HEK293 (cell line): Measurements from ENCODE around the gene GALNT2.

Source experiments
- CTCF ChIP-seq: fragments of 450-650 bp; formaldehyde crosslinking; IDR thresholded peaks from 2 replicates; pipeline ENCODE4 v1.5.1; 2016; ENCODE audit warnings: missing biosample characterization, missing genetic modification characterization
- ELK4 ChIP-seq: IDR thresholded peaks from 2 replicates; pipeline ENCODE4 v1.6.1; 2011; ENCODE audit warnings: mild to moderate bottlenecking, low read depth, low read length, borderline replicate concordance
- FEZF1 ChIP-seq: fragments of 450-650 bp; formaldehyde crosslinking; IDR thresholded peaks from 2 replicates; pipeline ENCODE4 v1.5.1; 2016; ENCODE audit warnings: missing biosample characterization, missing genetic modification characterization
- HOXD13 ChIP-seq: sonication (generic); formaldehyde crosslinking; IDR thresholded peaks from 2 replicates; pipeline ENCODE4 v1.8.0; 2022; ENCODE audit warnings: missing genetic modification reagents, borderline replicate concordance
- KLF16 ChIP-seq: fragments of 450-650 bp; formaldehyde crosslinking; IDR thresholded peaks from 2 replicates; pipeline ENCODE4 v1.5.1; 2017; ENCODE audit warnings: missing biosample characterization, missing genetic modification characterization
- KLF7 ChIP-seq: fragments of 450-650 bp; formaldehyde crosslinking; IDR thresholded peaks from 2 replicates; pipeline ENCODE4 v1.5.1; 2016; ENCODE audit warnings: missing biosample characterization, missing genetic modification characterization, borderline replicate concordance
- SP2 ChIP-seq: fragments of 450-650 bp; formaldehyde crosslinking; IDR thresholded peaks from 2 replicates; pipeline ENCODE4 v1.5.1; 2016; ENCODE audit warnings: missing biosample characterization, missing genetic modification characterization
- ZFHX2 ChIP-seq: fragments of 450-650 bp; formaldehyde crosslinking; conservative IDR thresholded peaks from 2 replicates; pipeline ENCODE4 v1.5.1; 2016; ENCODE audit warnings: missing biosample characterization, missing genetic modification characterization
- ZFP37 ChIP-seq: fragments of 450-650 bp; formaldehyde crosslinking; IDR thresholded peaks from 2 replicates; pipeline ENCODE4 v1.5.1; 2016; ENCODE audit warnings: missing biosample characterization, missing genetic modification characterization
- ZIC2 ChIP-seq: fragments of 450-650 bp; formaldehyde crosslinking; IDR thresholded peaks from 2 replicates; pipeline ENCODE4 v1.5.1; 2016; ENCODE audit warnings: missing biosample characterization, missing genetic modification characterization
- ZNF133 ChIP-seq: fragments of 450-650 bp; formaldehyde crosslinking; IDR thresholded peaks from 2 replicates; pipeline ENCODE4 v1.5.1; 2016; ENCODE audit warnings: missing biosample characterization, missing genetic modification characterization
- ZNF202 ChIP-seq: fragments of 450-650 bp; formaldehyde crosslinking; IDR thresholded peaks from 2 replicates; pipeline ENCODE4 v1.5.1; 2016; ENCODE audit warnings: missing biosample characterization, missing genetic modification characterization, borderline replicate concordance
- ZNF26 ChIP-seq: fragments of 450-650 bp; formaldehyde crosslinking; IDR thresholded peaks from 2 replicates; pipeline ENCODE4 v1.5.1; 2016; ENCODE audit warnings: missing biosample characterization, missing genetic modification characterization
- ZNF280D ChIP-seq: fragments of 450-650 bp; formaldehyde crosslinking; IDR thresholded peaks from 2 replicates; pipeline ENCODE4 v1.5.1; 2016; ENCODE audit warnings: missing biosample characterization, missing genetic modification characterization
- ZNF292 ChIP-seq: fragments of 450-650 bp; formaldehyde crosslinking; IDR thresholded peaks from 2 replicates; pipeline ENCODE4 v1.5.1; 2016; ENCODE audit warnings: low read depth, missing biosample characterization, missing genetic modification characterization, borderline replicate concordance
- ZNF335 ChIP-seq: fragments of 450-650 bp; formaldehyde crosslinking; conservative IDR thresholded peaks from 2 replicates; pipeline ENCODE4 v1.5.1; 2016; ENCODE audit warnings: missing biosample characterization, missing genetic modification characterization
- ZNF354C ChIP-seq: fragments of 450-650 bp; formaldehyde crosslinking; IDR thresholded peaks from 2 replicates; pipeline ENCODE4 v1.5.1; 2016; ENCODE audit warnings: missing biosample characterization, missing genetic modification characterization, low read depth, borderline replicate concordance
- ZNF37A ChIP-seq: fragments of 450-650 bp; IDR thresholded peaks from 2 replicates; pipeline ENCODE4 v1.5.1; 2018; ENCODE audit warnings: missing biosample characterization, missing genetic modification characterization
- ZNF48 ChIP-seq: fragments of 450-650 bp; formaldehyde crosslinking; IDR thresholded peaks from 2 replicates; pipeline ENCODE4 v1.5.1; 2016; ENCODE audit warnings: missing biosample characterization, missing genetic modification characterization
- ZNF544 ChIP-seq: fragments of 450-650 bp; formaldehyde crosslinking; IDR thresholded peaks from 2 replicates; pipeline ENCODE4 v1.5.0; 2017; ENCODE audit warnings: missing biosample characterization, missing genetic modification characterization
- ZNF549 ChIP-seq: fragments of 450-650 bp; IDR thresholded peaks from 2 replicates; pipeline ENCODE4 v1.5.1; 2018; ENCODE audit warnings: missing biosample characterization, missing genetic modification characterization, mild to moderate bottlenecking, inconsistent platforms, moderate library complexity
- ZNF571 ChIP-seq: fragments of 450-650 bp; formaldehyde crosslinking; IDR thresholded peaks from 2 replicates; pipeline ENCODE4 v1.5.0; 2017; ENCODE audit warnings: missing biosample characterization, missing genetic modification characterization
- ZNF580 ChIP-seq: fragments of 450-650 bp; formaldehyde crosslinking; IDR thresholded peaks from 2 replicates; pipeline ENCODE4 v1.5.1; 2016; ENCODE audit warnings: missing biosample characterization, missing genetic modification characterization
- ZNF626 ChIP-seq: fragments of 450-650 bp; sonication (Bioruptor Pico); formaldehyde crosslinking; IDR thresholded peaks from 2 replicates; pipeline ENCODE4 v1.5.1; 2018; ENCODE audit warnings: missing biosample characterization, missing genetic modification characterization, inconsistent platforms
- ZNF639 ChIP-seq: fragments of 450-650 bp; formaldehyde crosslinking; IDR thresholded peaks from 2 replicates; pipeline ENCODE4 v1.5.1; 2016; ENCODE audit warnings: missing biosample characterization, missing genetic modification characterization
- ZNF677 ChIP-seq: fragments of 450-650 bp; IDR thresholded peaks from 2 replicates; pipeline ENCODE4 v1.5.0; 2018; ENCODE audit warnings: missing biosample characterization, mild to moderate bottlenecking, missing genetic modification characterization, moderate library complexity
- ZNF707 ChIP-seq: fragments of 450-650 bp; formaldehyde crosslinking; IDR thresholded peaks from 2 replicates; pipeline ENCODE4 v1.5.1; 2016; ENCODE audit warnings: missing biosample characterization, missing genetic modification characterization
- ZNF76 ChIP-seq: fragments of 450-650 bp; formaldehyde crosslinking; IDR thresholded peaks from 2 replicates; pipeline ENCODE4; 2016; ENCODE audit warnings: low read depth, missing biosample characterization, missing genetic modification characterization, borderline replicate concordance
- ZNF785 ChIP-seq: fragments of 450-650 bp; formaldehyde crosslinking; IDR thresholded peaks from 2 replicates; pipeline ENCODE4 v1.5.1; 2016; ENCODE audit warnings: missing biosample characterization, missing genetic modification characterization
- ZNF791 ChIP-seq: fragments of 450-650 bp; formaldehyde crosslinking; IDR thresholded peaks from 2 replicates; pipeline ENCODE4 v1.5.1; 2016; ENCODE audit warnings: missing biosample characterization, missing genetic modification characterization
- ZNF837 ChIP-seq: fragments of 450-650 bp; formaldehyde crosslinking; IDR thresholded peaks from 2 replicates; pipeline ENCODE4 v1.5.1; 2016; ENCODE audit warnings: missing biosample characterization, missing genetic modification characterization
- ZSCAN16 ChIP-seq: fragments of 450-650 bp; formaldehyde crosslinking; IDR thresholded peaks from 2 replicates; pipeline ENCODE4 v1.5.1; 2016; ENCODE audit warnings: missing biosample characterization, missing genetic modification characterization
- ZSCAN30 ChIP-seq: fragments of 450-650 bp; IDR thresholded peaks from 2 replicates; pipeline ENCODE4 v1.5.1; 2018; ENCODE audit warnings: missing biosample characterization, mild to moderate bottlenecking, missing genetic modification characterization, moderate library complexity
- ZXDB ChIP-seq: fragments of 450-650 bp; formaldehyde crosslinking; IDR thresholded peaks from 2 replicates; pipeline ENCODE4 v1.5.1; 2016; ENCODE audit warnings: missing biosample characterization, missing genetic modification characterization

Gene GALNT2

GRCh38 chr1:230167419-230167852, 100.4 kb downstream of the GALNT2 start (continued):
- no peak for TF ChIP-seq ZNF549 (tag by site-specific recombination)
- TF ChIP-seq ZNF544 (tag by site-specific recombination): no peak
- no peak for TF ChIP-seq ZNF791 (tag by site-specific recombination)
- no peak for TF ChIP-seq ZNF707 (tag by site-specific recombination)
- TF ChIP-seq ZNF37A (tag by site-specific recombination): no peak
- no peak for TF ChIP-seq KLF16
- TF ChIP-seq ZNF76 (tag by site-specific recombination): peak; percentile 50; the same call in 1 of the 2 replicates
- no peak for TF ChIP-seq ZNF292 (tag by site-specific recombination)
- TF ChIP-seq ZIC2 (tag by site-specific recombination): no peak
- no peak for TF ChIP-seq ZNF48 (tag by site-specific recombination)
- peak; percentile 68; the same call in 1 of the 2 replicates for TF ChIP-seq ZNF785 (tag by site-specific recombination)
- TF ChIP-seq ZNF354C: no peak
- TF ChIP-seq SP2 (tag by site-specific recombination): no peak
- TF ChIP-seq FEZF1 (tag by site-specific recombination): no peak
- no peak for TF ChIP-seq ZNF837 (tag by site-specific recombination)
- TF ChIP-seq ZNF571 (tag by site-specific recombination): no peak
- TF ChIP-seq ZNF133: peak; percentile 100
- TF ChIP-seq KLF7 (tag by site-specific recombination): no peak
- no peak for TF ChIP-seq ZNF677 (tag by site-specific recombination)
- TF ChIP-seq ZSCAN16 (tag by site-specific recombination): no peak
- TF ChIP-seq ZNF280D (tag by site-specific recombination): 0 out of 2 replicates have a peak, but pooled peaks have one; percentile 82
- TF ChIP-seq ZNF26 (tag by site-specific recombination): no peak
- TF ChIP-seq ZNF626 (tag by site-specific recombination): no peak
- TF ChIP-seq ZNF639: no peak
- TF ChIP-seq ZNF202: no peak
- TF ChIP-seq HOXD13 (CRISPR knock-in tag): no peak
- TF ChIP-seq CTCF: peak; percentile 80
- TF ChIP-seq ZFHX2 (tag by site-specific recombination): no peak
- no peak for TF ChIP-seq ZXDB (tag by site-specific recombination)
- 0 out of 2 replicates have a peak, but pooled peaks have one; percentile 39 for TF ChIP-seq ZFP37
- TF ChIP-seq ZNF580 (tag by site-specific recombination): peak; percentile 86
- TF ChIP-seq ELK4: no peak
- 0 out of 2 replicates have a peak, but pooled peaks have one; percentile 56 for TF ChIP-seq ZSCAN30
- TF ChIP-seq ZNF335 (tag by site-specific recombination): no peak
